ENCODE measurements around the gene ENO1. TPM values are rescaled to one million over a fixed set of nuclear protein-coding genes. Genes with fewer than 3 reads are reported as not detected.

The ENO1 gene
- total RNA-seq, 4 donors from 2014 or later = 202 to 407 (median 320) TPM

- intact Hi-C loops (cut with DNase I; ENCODE audit: low total_unique reads) (loop anchor here (10.0 kb wide), 1 partner anchor 121 kb away; no protein-coding TSS in a partner anchor), in situ Hi-C loops (cut with MboI; ENCODE audit: low pct_ligation_motif_present in 1 of 4, low pct_unique_long_range_greater_than_20kb in 1 of 4, low sequenced_read_pairs in 3 of 4) (loop anchor here in 2 of 4 donors (10.0 to 25.0 kb wide), 2 partner anchors 281 to 283 kb away; no protein-coding TSS in a partner anchor)
- TF ChIP-seq POLR2A (IDR thresholded peaks at IDR 0.05) (no peak), CTCF (IDR thresholded peaks at IDR 0.05) (no peak), POLR2AphosphoS5 (IDR thresholded peaks at IDR 0.05) (no peak), EP300 (IDR thresholded peaks at IDR 0.05; ENCODE audit: low read depth) (no peak)
- no peak for DNase-seq
- Histone ChIP-seq H3K9me3 (no peaks in the 10 kb centered on the region), H3K4me1 (peaks cover 4 to 24% (median 15%) of the 10 kb centered on the region in 4 donors), H3K27me3 (no peaks in the 10 kb centered on the region), H3K36me3 (no peaks in the 10 kb centered on the region), H3K4me3 (no peak overlapping the region), H3K27ac (no peak overlapping the region)
- 89 to 93% methylated on average over 6 to 21 of the region's 21 CpGs for WGBS, 2 donors (ENCODE audit: low coverage in 1 of 2)
These were observed 33.1 kb downstream of the ENO1 start for GRCh38 chr1:8845104-8846097.

- Histone ChIP-seq H3K27ac (no peak overlapping the region), H3K36me3 (no peaks in the 10 kb centered on the region), H3K27me3 (no peaks in the 10 kb centered on the region), H3K9me3 (no peaks in the 10 kb centered on the region), H3K4me3 (no peak overlapping the region), H3K4me1 (peaks cover 4 to 24% (median 15%) of the 10 kb centered on the region in 4 donors)
- in situ Hi-C loops (cut with MboI; ENCODE audit: low pct_ligation_motif_present in 1 of 4, low pct_unique_long_range_greater_than_20kb in 1 of 4, low sequenced_read_pairs in 3 of 4) = loop anchor here in 2 of 4 donors (10.0 to 25.0 kb wide), 2 partner anchors 280 to 282 kb away; no protein-coding TSS in a partner anchor
- DNase-seq = no peak
- intact Hi-C loops (cut with DNase I; ENCODE audit: low total_unique reads) = loop anchor here (10.0 kb wide), 1 partner anchor 120 kb away; no protein-coding TSS in a partner anchor
- TF ChIP-seq POLR2AphosphoS5 (IDR thresholded peaks at IDR 0.05) (no peak), CTCF (IDR thresholded peaks at IDR 0.05) (no peak), EP300 (IDR thresholded peaks at IDR 0.05; ENCODE audit: low read depth) (no peak), POLR2A (IDR thresholded peaks at IDR 0.05) (no peak)
- 71% methylated on average over 7 of the region's 7 CpGs; no CpG with 5 or more reads in 1 of the 2 donors for WGBS, 2 donors (ENCODE audit: low coverage in 1 of 2)
These were observed 33.9 kb downstream of the ENO1 start for GRCh38 chr1:8844501-8845006.

GRCh38 chr1:8841395-8841794 lies 37.1 kb downstream of the ENO1 start:
- intact Hi-C loops (cut with DNase I; ENCODE audit: low total_unique reads) = loop anchor here (10.0 kb wide), 1 partner anchor 117 kb away; no protein-coding TSS in a partner anchor
- in situ Hi-C loops (cut with MboI; ENCODE audit: low pct_ligation_motif_present in 1 of 4, low pct_unique_long_range_greater_than_20kb in 1 of 4, low sequenced_read_pairs in 3 of 4) = loop anchor here in 2 of 4 donors (10.0 to 25.0 kb wide), 2 partner anchors 277 to 279 kb away; no protein-coding TSS in a partner anchor
- TF ChIP-seq POLR2AphosphoS5 (IDR thresholded peaks at IDR 0.05) = no peak
- TF ChIP-seq EP300 (IDR thresholded peaks at IDR 0.05; ENCODE audit: low read depth) = no peak
- no peak for TF ChIP-seq CTCF (IDR thresholded peaks at IDR 0.05)
- TF ChIP-seq POLR2A (IDR thresholded peaks at IDR 0.05) = no peak
- peaks cover 0 to 3% (median 0%) of the 10 kb centered on the region in 4 donors for H3K4me1 ChIP-seq
- H3K4me3 ChIP-seq = no peak overlapping the region
- H3K9me3 ChIP-seq = no peaks in the 10 kb centered on the region
- H3K27ac ChIP-seq = no peak overlapping the region
- no peaks in the 10 kb centered on the region for H3K27me3 ChIP-seq
- H3K36me3 ChIP-seq = no peaks in the 10 kb centered on the region
- 70 to 89% methylated on average over 3 of the region's 3 CpGs for WGBS, 2 donors (ENCODE audit: low coverage in 1 of 2)
- no peak for DNase-seq

- intact Hi-C loops (cut with DNase I; ENCODE audit: low total_unique reads) (loop anchor here (10.0 kb wide), 1 partner anchor 115 kb away; no protein-coding TSS in a partner anchor), in situ Hi-C loops (cut with MboI; ENCODE audit: low pct_ligation_motif_present in 1 of 4, low pct_unique_long_range_greater_than_20kb in 1 of 4, low sequenced_read_pairs in 3 of 4) (loop anchor here in 2 of 4 donors (10.0 to 25.0 kb wide), 2 partner anchors 275 to 278 kb away; no protein-coding TSS in a partner anchor)
- H3K27ac ChIP-seq = no peak overlapping the region
- H3K4me3 ChIP-seq = no peak overlapping the region
- no peaks in the 10 kb centered on the region for H3K36me3 ChIP-seq
- TF ChIP-seq POLR2A (IDR thresholded peaks at IDR 0.05) (no peak), CTCF (IDR thresholded peaks at IDR 0.05) (no peak), POLR2AphosphoS5 (IDR thresholded peaks at IDR 0.05) (no peak), EP300 (IDR thresholded peaks at IDR 0.05; ENCODE audit: low read depth) (no peak)
- WGBS, 2 donors (ENCODE audit: low coverage in 1 of 2) = 84 to 93% methylated on average over 6 to 7 of the region's 7 CpGs
- no peaks in the 10 kb centered on the region for H3K27me3 ChIP-seq
- no peaks in the 10 kb centered on the region for H3K9me3 ChIP-seq
- no peak for DNase-seq
- peaks cover 0 to 3% (median 0%) of the 10 kb centered on the region in 4 donors for H3K4me1 ChIP-seq
These were observed 38.5 kb downstream of the ENO1 start for GRCh38 chr1:8839990-8840389.
